Suprapubic skin (tissue), 4 donors: ENCODE data around the gene ARHGEF28. TPM values are rescaled to one million over a fixed set of nuclear protein-coding genes. Genes with fewer than 3 reads are reported as not detected.

ENCODE experiments used
- DNase-seq, 2 donors: peaks; one replicate each; pipeline ENCODE4 v3.0.0-alpha.2; 2019; ENCODE audit warnings: low spot score in 2 of 2
- H3K27ac ChIP-seq: fragments of 200-600 bp; sonication (generic); one replicate; pipeline ENCODE4 v1.5.1; 2019
- H3K27me3 ChIP-seq: fragments of 200-600 bp; sonication (generic); one replicate; pipeline ENCODE4 v1.5.1; 2019
- H3K36me3 ChIP-seq: fragments of 200-600 bp; sonication (generic); one replicate; pipeline ENCODE4 v1.5.1; 2019
- H3K4me1 ChIP-seq: fragments of 200-600 bp; sonication (generic); one replicate; pipeline ENCODE4 v1.5.1; 2019
- H3K4me3 ChIP-seq: fragments of 200-600 bp; sonication (generic); one replicate; pipeline ENCODE4 v1.5.1; 2019; ENCODE audit warnings: mild to moderate bottlenecking
- H3K9me3 ChIP-seq: fragments of 200-600 bp; sonication (generic); one replicate; pipeline ENCODE4 v1.5.1; 2019
- EP300 ChIP-seq: sonication (generic); formaldehyde crosslinking; IDR thresholded peaks from one replicate; pipeline ENCODE4 v1.6.1; 2017; ENCODE audit warnings: antibody characterized with exemption
- POLR2A ChIP-seq, 2 donors: fragments of 450-650 bp; IDR thresholded peaks; one replicate each; pipeline ENCODE4 v1.6.1; 2017; ENCODE audit warnings: antibody characterized with exemption in 2 of 2, mild to moderate bottlenecking in 2 of 2, moderate library complexity in 2 of 2
- POLR2AphosphoS5 ChIP-seq, 3 donors: sonication (generic); formaldehyde crosslinking; IDR thresholded peaks; one replicate each; pipeline ENCODE4 v1.6.1; 2017; ENCODE audit warnings: antibody characterized with exemption in 3 of 3
- WGBS: methylation state at CpG from one replicate; pipeline ENCODE4 v1.1.5; 2018; 5-methylcytosine and 5-hydroxymethylcytosine counted together
- total RNA-seq, 4 donors: library from RNA; depleted of rRNA; stranded (reverse); fragments of >200 nt; gene quantifications; one replicate each; pipeline ENCODE4 v1.1.0, GENCODE V29; 2016
- TF ChIP-seq, protein P1 (sequence below), 2 donors: fragments of 200-600 bp in 1 of 2; fragments of 450-650 bp in 1 of 2; sonication (generic) in 1 of 2; IDR thresholded peaks; one replicate each; pipeline ENCODE4 v1.5.1; 2016 to 2019; ENCODE audit warnings: antibody characterized with exemption in 2 of 2, mild to moderate bottlenecking in 1 of 2, moderate library complexity in 1 of 2

The ARHGEF28 gene
- total RNA-seq, 4 donors from 2014 or later: 25.6 to 104 (median 39.1) TPM

DNA sequence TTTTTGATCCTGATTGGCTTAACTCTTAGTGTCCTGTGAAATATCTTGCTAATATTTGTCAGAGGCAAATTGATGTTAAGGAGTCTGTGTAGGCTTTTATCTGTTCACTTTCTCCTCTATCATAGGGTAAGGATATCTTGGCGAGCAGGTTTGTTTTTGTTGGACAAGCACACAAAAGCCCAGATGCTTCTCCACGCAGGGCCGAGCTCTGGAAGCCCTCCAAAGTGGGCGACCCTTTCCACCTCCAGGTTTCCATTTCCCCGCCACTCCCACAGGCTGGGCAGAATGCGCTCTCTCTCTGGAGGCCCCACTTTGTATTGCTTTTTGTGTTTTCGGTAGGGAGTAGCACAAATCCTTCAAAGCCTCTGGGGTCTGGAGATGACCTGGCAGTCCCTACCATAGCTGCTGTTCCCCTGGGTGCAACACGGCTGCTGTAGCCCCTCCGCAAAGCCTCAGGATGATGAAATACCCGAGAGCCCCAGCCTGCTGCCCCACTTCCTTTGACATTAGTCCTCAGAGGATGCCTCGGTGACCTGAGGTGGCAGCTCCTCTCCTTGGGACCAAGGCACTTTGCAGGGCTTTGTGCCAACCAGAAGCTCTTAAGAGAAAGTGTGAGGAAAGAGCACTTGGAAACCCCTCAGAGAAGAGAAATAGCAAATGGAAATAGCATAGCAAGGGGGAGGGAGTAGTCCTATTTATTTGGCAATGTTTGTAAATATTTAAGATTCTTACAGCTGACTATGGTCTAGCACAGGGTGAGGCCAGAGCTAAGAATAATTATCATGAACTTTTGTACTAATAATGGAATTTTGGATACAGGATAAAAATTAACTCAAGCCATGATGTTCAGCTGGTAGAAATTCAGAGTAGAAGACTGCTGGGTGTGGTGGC, 122.8 kb downstream of the ARHGEF28 start:
- Histone ChIP-seq H3K4me1 (no peaks in the 10 kb centered on the region), H3K9me3 (no peaks in the 10 kb centered on the region), H3K27ac (no peak overlapping the region), H3K36me3 (no peaks in the 10 kb centered on the region), H3K4me3 (no peak overlapping the region), H3K27me3 (no peaks in the 10 kb centered on the region)
- no peak for TF ChIP-seq EP300
- TF ChIP-seq POLR2A (IDR thresholded peaks at IDR 0.05): no peak
- no peak for TF ChIP-seq POLR2AphosphoS5 (IDR thresholded peaks at IDR 0.05)
- TF ChIP-seq, protein P1, sequence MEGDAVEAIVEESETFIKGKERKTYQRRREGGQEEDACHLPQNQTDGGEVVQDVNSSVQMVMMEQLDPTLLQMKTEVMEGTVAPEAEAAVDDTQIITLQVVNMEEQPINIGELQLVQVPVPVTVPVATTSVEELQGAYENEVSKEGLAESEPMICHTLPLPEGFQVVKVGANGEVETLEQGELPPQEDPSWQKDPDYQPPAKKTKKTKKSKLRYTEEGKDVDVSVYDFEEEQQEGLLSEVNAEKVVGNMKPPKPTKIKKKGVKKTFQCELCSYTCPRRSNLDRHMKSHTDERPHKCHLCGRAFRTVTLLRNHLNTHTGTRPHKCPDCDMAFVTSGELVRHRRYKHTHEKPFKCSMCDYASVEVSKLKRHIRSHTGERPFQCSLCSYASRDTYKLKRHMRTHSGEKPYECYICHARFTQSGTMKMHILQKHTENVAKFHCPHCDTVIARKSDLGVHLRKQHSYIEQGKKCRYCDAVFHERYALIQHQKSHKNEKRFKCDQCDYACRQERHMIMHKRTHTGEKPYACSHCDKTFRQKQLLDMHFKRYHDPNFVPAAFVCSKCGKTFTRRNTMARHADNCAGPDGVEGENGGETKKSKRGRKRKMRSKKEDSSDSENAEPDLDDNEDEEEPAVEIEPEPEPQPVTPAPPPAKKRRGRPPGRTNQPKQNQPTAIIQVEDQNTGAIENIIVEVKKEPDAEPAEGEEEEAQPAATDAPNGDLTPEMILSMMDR (IDR thresholded peaks at IDR 0.05): no peak
- WGBS: 62% methylated on average over 11 of the region's 11 CpGs
- no peak for DNase-seq

DNA sequence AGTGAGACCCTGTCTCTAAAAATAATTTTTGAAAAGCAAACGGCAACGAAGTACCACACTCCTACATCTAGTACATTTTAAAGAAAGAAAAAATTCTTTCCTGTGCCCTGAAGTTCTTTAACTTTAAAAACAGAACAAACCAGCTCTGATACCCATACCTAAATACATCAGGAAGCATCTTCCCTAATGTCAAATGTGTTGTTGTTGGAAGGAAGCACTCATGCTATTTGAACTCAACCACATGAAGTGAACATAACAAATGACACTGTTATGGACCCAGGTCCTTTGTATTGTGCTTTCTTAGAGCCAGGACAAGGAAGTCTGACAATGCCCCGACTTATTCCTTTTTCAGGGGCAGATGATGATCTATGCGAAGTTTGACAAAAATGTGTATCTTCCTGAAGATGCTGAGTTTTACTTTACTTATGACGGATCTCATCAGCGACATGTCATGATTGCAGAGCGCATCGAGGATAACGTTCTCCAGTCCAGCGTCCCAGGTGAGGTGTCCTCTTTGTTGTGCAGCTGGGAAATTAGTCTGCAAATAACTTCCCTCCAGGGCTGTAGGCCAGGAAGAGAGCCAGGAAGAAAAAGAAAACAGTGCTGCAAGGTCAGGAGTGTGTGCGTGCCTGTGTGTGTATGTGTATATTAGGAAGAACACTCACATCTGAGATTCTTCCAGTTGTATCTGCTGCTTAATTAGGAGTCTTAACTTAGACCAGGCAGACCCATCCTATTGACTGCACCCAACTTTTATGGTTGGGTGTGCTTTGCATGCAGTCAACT, 123.7 kb downstream of the ARHGEF28 start:
- H3K36me3 ChIP-seq: no peaks in the 10 kb centered on the region
- H3K4me3 ChIP-seq: no peak overlapping the region
- WGBS: 71% methylated on average over 11 of the region's 11 CpGs
- TF ChIP-seq, protein P1 (IDR thresholded peaks at IDR 0.05): no peak
- TF ChIP-seq POLR2AphosphoS5 (IDR thresholded peaks at IDR 0.05) (no peak), POLR2A (IDR thresholded peaks at IDR 0.05) (no peak), EP300 (no peak)
- H3K9me3 ChIP-seq: no peaks in the 10 kb centered on the region
- no peaks in the 10 kb centered on the region for H3K4me1 ChIP-seq
- DNase-seq: no peak
- no peaks in the 10 kb centered on the region for H3K27me3 ChIP-seq
- no peak overlapping the region for H3K27ac ChIP-seq

DNA sequence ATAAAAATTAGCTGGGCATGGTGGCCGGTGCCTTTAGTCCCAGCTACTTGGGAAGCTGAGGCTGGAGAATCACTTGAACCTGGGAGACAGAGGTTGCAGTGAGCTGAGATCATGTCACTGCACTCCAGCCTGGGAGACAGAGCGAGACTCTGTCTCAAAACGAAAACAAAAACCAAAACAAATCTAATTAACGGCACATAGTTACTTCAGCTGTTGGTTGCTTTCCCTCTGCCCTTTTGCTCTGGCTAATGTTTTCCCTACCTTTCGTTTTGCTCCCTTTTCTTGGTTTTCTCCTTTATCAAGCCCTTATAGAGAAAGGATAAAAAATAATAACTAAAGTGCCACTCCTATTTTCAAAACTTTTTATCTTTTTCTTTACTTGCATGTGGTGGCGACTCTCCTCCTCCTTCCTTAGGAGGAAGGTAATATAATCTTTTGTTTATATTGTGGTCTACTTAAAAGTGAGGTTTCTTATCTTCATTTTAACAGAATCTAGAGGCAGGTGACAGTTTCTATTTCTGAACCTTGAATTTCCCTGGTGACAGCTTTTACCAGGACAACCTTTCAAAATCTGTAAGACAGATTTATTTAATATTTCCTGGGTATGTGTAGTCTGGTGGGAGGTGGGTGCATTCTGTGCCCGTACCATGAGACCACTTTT, 125.4 kb downstream of the ARHGEF28 start:
- no peak for DNase-seq
- no peak overlapping the region for H3K4me3 ChIP-seq
- 85% methylated on average over 7 of the region's 7 CpGs for WGBS
- no peaks in the 10 kb centered on the region for H3K36me3 ChIP-seq
- H3K27ac ChIP-seq: no peak overlapping the region
- no peaks in the 10 kb centered on the region for H3K27me3 ChIP-seq
- H3K9me3 ChIP-seq: no peaks in the 10 kb centered on the region
- TF ChIP-seq POLR2A (IDR thresholded peaks at IDR 0.05) (no peak), EP300 (no peak), POLR2AphosphoS5 (IDR thresholded peaks at IDR 0.05) (no peak)
- TF ChIP-seq, protein P1 (IDR thresholded peaks at IDR 0.05): no peak
- no peaks in the 10 kb centered on the region for H3K4me1 ChIP-seq

DNA sequence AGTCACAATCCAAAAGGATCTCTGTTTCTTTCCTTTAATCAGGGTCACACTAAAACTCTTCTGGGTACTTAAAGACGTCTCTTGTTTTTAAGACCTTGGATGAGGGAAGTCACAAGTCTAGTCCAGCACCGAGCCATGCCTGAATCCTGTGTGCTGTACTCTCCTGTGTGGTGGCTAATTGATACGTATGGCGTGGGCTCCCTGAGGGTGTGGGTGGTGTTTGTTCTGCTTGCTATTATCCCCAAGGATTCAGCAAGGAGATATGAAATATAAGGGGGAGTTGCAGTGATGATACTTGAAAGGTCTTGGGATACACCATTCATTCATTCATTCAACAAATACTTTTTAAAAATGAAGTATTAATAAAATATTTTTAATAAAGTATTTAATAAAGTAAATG, 128.3 kb downstream of the ARHGEF28 start:
- no peak overlapping the region for H3K27ac ChIP-seq
- no peaks in the 10 kb centered on the region for H3K27me3 ChIP-seq
- H3K4me3 ChIP-seq: no peak overlapping the region
- H3K36me3 ChIP-seq: no peaks in the 10 kb centered on the region
- H3K9me3 ChIP-seq: no peaks in the 10 kb centered on the region
- DNase-seq: no peak
- TF ChIP-seq POLR2A (IDR thresholded peaks at IDR 0.05): no peak
- no peak for TF ChIP-seq POLR2AphosphoS5 (IDR thresholded peaks at IDR 0.05)
- TF ChIP-seq EP300: no peak
- TF ChIP-seq, protein P1 (IDR thresholded peaks at IDR 0.05): no peak
- no peaks in the 10 kb centered on the region for H3K4me1 ChIP-seq
- 93% methylated on average over 4 of the region's 4 CpGs for WGBS
